Measurements from ENCODE around the gene GKAP1.

GRCh38 chr9:83733739-83734138 is 83.8 kb downstream of the GKAP1 start:
- TF ChIP-seq CTCF (conservative IDR thresholded peaks at IDR 0.05; ENCODE audit: low read depth, low read length) (no peak), EZH2 (IDR thresholded peaks at IDR 0.05; ENCODE audit: low read length, unreplicated experiment) (no peak)
